GM11168 (cell line): ENCODE measurements around the gene SPATA32.

ENCODE experiments used
- in situ Hi-C: fragments of 300-500 bp; cut with MboI; formaldehyde crosslinking; loops from one replicate; pipeline ENCODE4 v1.12.0; 2022; ENCODE audit warnings: low sequenced_read_pairs; ENCODE audit not compliant: unreplicated experiment

Gene SPATA32

GRCh38 chr17:45221081-45222013, 40.5 kb downstream of the SPATA32 start, which contains the start of gene FMNL1:
Gene FMNL1 (plus strand): TSS chr17:45221885. CDS start chr17:45222125, 240 bp downstream.
- in situ Hi-C loops = no loop called here

- in situ Hi-C loops = no loop called here
These were observed 41.8 kb downstream of the SPATA32 start for GRCh38 chr17:45220079-45220478.

GRCh38 chr17:45218895-45219661, 42.8 kb downstream of the SPATA32 start:
- in situ Hi-C loops = no loop called here
